ENCODE measurements around the gene TUBGCP2.

The TUBGCP2 gene

DNA sequence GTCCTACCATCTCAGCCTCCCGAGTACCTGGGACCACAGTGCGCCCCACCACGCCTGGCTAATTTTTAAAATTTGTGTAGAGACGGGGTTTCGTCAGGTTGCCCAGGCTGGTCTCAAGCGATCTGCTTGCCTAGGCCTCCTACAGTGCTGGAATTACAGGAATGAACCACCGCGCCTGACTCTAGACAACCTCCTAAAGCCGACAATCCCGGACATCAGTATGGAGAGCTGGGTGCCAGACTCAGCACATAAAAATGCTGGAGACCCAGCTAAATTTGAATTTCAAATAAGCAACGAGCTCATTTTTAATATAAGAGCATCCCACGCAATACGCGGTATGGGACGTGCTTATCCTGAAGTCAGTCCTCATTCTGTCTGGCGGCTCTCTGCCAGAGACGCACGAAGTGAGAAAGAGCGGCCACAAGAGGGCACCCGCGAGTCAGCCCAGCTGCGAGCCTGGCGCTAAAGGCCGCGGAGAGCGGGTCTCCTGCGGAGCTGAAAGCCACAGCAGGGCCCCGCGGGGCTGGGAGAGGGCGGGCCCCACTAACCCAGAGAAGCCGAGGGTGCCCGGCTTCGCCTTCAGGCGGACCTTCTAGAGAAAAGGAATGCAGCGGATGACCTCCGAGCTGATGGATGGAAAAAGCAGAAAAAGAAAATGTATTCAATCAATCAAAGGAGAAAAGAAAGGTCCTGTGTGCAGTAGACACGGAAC lies 21.0 kb upstream of the TUBGCP2 start:
- ChIA-PET CTCF (interaction anchor here (0.7 to 1.6 kb wide), 12 partner anchors 9 to 168 kb away, joined by 3 to 7 read pairs (median 4); no protein-coding TSS in a partner anchor), POLR2A (interaction anchor here (1.2 to 2.1 kb wide), 3 partner anchors 22 to 65 kb away, joined by 3 to 6 read pairs (median 3); partner anchors contain the start of genes ECHS1 and MTG1)
- peak; percentile 92 for DNase-seq (ENCODE audit: extremely low spot score)
- TF ChIP-seq CTBP1 (IDR thresholded peaks at IDR 0.05; ENCODE audit: borderline replicate concordance) (peak; percentile 17; the same call in 1 of the 2 replicates), BHLHE40 (IDR thresholded peaks at IDR 0.05; ENCODE audit: borderline replicate concordance) (no peak), ARNT (IDR thresholded peaks at IDR 0.05) (no peak; the same call in 1 of the 2 replicates), FOXK2 (IDR thresholded peaks at IDR 0.05) (no peak), SP1 (IDR thresholded peaks at IDR 0.05) (no peak), SUZ12 (IDR thresholded peaks at IDR 0.05) (no peak), NFRKB (IDR thresholded peaks at IDR 0.05) (no peak), ZNF384 (IDR thresholded peaks at IDR 0.05) (no peak), ELF4 (IDR thresholded peaks at IDR 0.05) (no peak), FOXM1 (IDR thresholded peaks at IDR 0.05; ENCODE audit: borderline replicate concordance) (peak; percentile 45; the same call in 1 of the 2 replicates), FOXA1 (IDR thresholded peaks at IDR 0.05) (no peak), L3MBTL2 (conservative IDR thresholded peaks at IDR 0.05) (no peak), TARDBP (IDR thresholded peaks at IDR 0.05) (no peak)

DNA sequence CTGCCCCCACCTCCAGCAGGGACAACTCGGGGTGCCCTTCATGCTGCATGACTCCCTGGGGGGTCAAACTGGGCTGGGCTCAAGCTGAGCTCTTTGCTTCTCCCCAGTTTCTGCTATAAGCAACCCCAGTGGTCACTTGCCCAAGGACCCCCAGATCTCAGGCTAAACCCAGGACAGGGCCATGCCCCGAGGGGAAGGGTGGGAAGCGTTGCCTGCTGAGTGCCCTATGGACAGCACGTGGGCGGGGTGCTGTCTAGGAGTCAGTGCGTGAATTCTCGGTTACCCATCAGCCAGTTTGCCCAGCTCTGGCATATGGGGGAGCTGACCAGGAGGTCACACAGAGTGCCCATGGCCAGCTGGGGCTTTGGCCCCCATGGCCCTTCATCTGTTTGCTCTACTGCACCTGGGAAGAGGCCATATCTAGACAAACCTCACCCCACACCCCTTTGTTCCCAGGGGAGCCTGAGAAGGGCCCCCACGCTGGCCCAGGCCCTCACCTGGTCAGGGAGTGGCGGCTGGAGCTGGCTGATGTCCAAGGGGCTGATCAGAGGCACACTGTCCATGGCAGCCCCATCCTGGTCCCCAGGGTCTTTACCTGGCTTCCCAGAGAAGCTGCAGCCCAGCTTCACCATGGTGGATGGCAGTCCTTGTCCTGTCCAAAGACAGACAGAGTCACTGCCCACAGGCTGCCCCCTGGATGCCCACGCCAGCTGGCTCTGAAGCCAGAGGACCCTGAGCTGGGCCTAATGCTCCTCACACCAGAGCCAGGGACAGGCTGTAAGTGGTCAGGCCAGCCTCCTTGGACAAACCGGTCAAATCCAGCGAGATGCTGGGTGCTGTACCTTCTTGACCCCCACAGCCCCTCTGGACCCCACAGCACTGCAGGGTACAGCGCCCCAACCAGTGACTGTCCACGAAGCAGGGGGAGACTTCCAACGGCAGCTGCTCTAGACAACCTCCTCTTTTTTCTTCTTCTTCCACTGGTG lies 20.0 kb upstream of the TUBGCP2 start:
- CTCF ChIA-PET: interaction anchor here (0.6 to 1.8 kb wide), 14 partner anchors 8 to 192 kb away, joined by 3 to 7 read pairs (median 3); no protein-coding TSS in a partner anchor
- no peak for DNase-seq (ENCODE audit: extremely low spot score)
- POLR2A ChIA-PET: interaction anchor here (0.8 to 2.1 kb wide), 6 partner anchors 21 to 66 kb away, joined by 3 to 6 read pairs (median 4); partner anchors contain the start of genes ECHS1, FUOM and MTG1
- no peak for TF ChIP-seq CTBP1 (IDR thresholded peaks at IDR 0.05; ENCODE audit: borderline replicate concordance)
- TF ChIP-seq, protein P1, sequence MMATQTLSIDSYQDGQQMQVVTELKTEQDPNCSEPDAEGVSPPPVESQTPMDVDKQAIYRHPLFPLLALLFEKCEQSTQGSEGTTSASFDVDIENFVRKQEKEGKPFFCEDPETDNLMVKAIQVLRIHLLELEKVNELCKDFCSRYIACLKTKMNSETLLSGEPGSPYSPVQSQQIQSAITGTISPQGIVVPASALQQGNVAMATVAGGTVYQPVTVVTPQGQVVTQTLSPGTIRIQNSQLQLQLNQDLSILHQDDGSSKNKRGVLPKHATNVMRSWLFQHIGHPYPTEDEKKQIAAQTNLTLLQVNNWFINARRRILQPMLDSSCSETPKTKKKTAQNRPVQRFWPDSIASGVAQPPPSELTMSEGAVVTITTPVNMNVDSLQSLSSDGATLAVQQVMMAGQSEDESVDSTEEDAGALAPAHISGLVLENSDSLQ (IDR thresholded peaks at IDR 0.05): no peak
- no peak for TF ChIP-seq ARNT (IDR thresholded peaks at IDR 0.05)
- no peak for TF ChIP-seq HDGF (IDR thresholded peaks at IDR 0.05; ENCODE audit: borderline replicate concordance)
- TF ChIP-seq ZNF384 (IDR thresholded peaks at IDR 0.05): no peak
- no peak for TF ChIP-seq SP1 (IDR thresholded peaks at IDR 0.05)
- TF ChIP-seq BHLHE40 (IDR thresholded peaks at IDR 0.05; ENCODE audit: borderline replicate concordance): no peak
- TF ChIP-seq LEF1 (IDR thresholded peaks at IDR 0.05; ENCODE audit: borderline replicate concordance): no peak
- no peak for TF ChIP-seq FOXK2 (IDR thresholded peaks at IDR 0.05)
- no peak for TF ChIP-seq TARDBP (IDR thresholded peaks at IDR 0.05)
- TF ChIP-seq FOXM1 (IDR thresholded peaks at IDR 0.05; ENCODE audit: borderline replicate concordance): no peak
- TF ChIP-seq L3MBTL2 (conservative IDR thresholded peaks at IDR 0.05): no peak
- no peak for TF ChIP-seq ELF4 (IDR thresholded peaks at IDR 0.05)
- no peak for TF ChIP-seq NFRKB (IDR thresholded peaks at IDR 0.05)
- no peak for TF ChIP-seq SUZ12 (IDR thresholded peaks at IDR 0.05)
- no peak for TF ChIP-seq FOXA1 (IDR thresholded peaks at IDR 0.05)

DNA sequence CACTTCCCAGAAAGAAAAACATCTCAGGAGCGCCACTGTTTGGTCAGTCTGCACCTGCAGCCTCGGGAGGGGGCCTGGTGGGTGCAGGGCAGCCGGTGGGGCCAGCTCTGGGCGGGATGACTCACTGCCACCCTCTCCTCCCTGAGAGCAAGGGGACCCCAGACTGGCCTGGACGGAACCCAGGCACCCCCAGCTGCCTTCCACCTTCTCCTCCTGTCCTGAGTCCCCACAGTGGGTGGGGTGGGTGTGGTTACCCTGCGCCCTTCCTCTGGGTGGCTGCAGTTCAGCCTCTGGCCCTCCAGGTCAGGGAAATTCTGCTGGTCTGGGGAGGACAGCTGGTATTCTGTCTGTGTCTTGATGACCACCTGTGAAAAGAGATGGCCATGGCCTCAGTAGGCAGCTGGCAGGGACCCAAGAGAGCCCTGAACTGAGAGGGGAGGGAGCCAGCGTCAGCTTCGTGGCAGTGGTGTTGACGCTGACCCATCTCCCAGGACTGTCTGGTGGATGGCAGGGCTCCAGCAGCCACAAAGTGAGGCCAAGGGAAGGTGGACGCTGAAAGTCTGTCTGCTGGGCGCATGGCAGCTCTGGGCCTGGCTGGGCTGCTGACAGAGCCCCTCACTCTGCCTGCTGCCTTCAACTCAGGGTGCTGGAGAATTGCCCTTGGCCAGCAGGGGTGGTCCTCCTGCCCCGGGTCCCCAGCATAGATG lies 19.1 kb upstream of the TUBGCP2 start:
- DNase-seq (ENCODE audit: extremely low spot score): no peak
- ChIA-PET CTCF (interaction anchor here (1.2 to 1.8 kb wide), 3 partner anchors 9 to 193 kb away, joined by 3 to 7 read pairs (median 3); no protein-coding TSS in a partner anchor), POLR2A (interaction anchor here (0.8 to 2.1 kb wide), 5 partner anchors 25 to 50 kb away, joined by 3 to 6 read pairs (median 5); partner anchors contain the start of genes ECHS1 and FUOM)
- TF ChIP-seq ARNT (IDR thresholded peaks at IDR 0.05): no peak
- TF ChIP-seq SP1 (IDR thresholded peaks at IDR 0.05): no peak
- TF ChIP-seq, protein P1 (IDR thresholded peaks at IDR 0.05): no peak
- TF ChIP-seq L3MBTL2 (conservative IDR thresholded peaks at IDR 0.05): no peak
- TF ChIP-seq LEF1 (IDR thresholded peaks at IDR 0.05; ENCODE audit: borderline replicate concordance): no peak

DNA sequence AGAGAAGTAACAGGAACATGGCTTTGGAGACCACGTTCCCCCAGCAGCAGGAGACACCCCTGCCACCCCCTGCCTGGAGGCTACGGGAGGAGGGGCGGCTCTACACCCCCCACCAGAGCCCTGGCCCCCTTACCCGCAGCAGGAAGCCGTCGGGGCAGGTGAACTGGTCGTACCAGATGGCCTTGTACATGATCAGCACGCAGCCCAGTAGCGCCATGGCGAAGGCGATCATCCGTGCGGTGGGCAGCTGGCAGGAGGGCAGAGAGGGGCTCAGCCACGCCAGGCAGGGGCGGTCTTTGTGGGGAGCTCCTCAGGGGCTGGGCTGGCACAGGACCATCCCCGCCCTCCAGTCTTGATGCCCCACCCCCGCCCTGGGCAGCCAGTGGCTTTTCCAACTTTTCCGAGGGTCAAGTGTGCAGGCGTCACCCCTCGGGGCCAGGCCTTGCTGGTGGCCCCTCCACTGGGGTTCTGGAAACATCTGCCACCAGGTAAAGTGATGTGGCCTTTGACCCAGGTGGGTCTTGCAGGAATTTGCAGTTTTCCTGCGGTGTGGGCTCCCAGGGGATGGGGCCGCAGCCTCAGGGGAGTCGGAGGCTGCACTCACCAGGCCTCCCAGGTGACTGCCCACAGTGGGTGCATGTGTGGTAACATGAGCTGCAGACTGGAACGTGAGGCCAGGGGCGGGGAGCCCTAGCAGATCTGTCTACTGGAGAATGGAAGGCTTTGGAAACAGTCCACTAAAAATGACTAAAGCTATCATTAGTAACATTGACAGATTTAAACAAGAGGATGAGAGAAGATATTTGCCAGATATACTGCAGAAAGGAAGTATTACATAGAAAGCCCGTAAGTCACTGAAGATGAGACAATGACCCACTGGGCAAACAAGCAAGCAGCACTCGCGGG lies 18.3 kb upstream of the TUBGCP2 start:
- ChIA-PET CTCF (interaction anchor here (1.8 kb wide), 1 partner anchor 9 kb away, joined by 7 read pairs; no protein-coding TSS in a partner anchor), POLR2A (interaction anchor here (1.0 to 1.4 kb wide), 3 partner anchors 31 to 51 kb away, joined by 3 to 5 read pairs (median 5); partner anchors contain the start of genes ECHS1 and FUOM)
- no peak for DNase-seq (ENCODE audit: extremely low spot score)
- TF ChIP-seq ZNF384 (IDR thresholded peaks at IDR 0.05) (no peak), SP1 (IDR thresholded peaks at IDR 0.05) (no peak), L3MBTL2 (conservative IDR thresholded peaks at IDR 0.05) (no peak), NFRKB (IDR thresholded peaks at IDR 0.05) (no peak), FOXA1 (IDR thresholded peaks at IDR 0.05) (no peak), ELF4 (IDR thresholded peaks at IDR 0.05) (no peak), SUZ12 (IDR thresholded peaks at IDR 0.05) (no peak)

DNA sequence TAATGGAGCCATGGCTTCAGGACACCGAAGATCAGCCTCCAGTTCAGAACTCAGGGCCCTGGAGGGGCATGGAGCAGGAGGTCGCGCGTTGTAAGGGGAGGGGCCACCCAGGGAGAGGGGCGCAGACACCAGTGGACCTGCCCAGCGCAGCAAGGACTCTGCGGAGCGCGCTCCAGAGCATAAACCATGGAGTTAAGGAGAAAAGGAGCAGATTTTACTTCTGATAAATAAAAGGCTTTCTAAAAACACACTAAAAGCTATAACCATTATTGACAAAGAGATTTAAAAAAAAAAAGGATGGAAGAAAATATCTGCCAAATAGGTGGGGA lies 17.5 kb upstream of the TUBGCP2 start:
- CTCF ChIA-PET: no interaction called here
- no peak for TF ChIP-seq SP1 (IDR thresholded peaks at IDR 0.05)
- TF ChIP-seq FOXK2 (IDR thresholded peaks at IDR 0.05): no peak
- TF ChIP-seq, protein P1 (IDR thresholded peaks at IDR 0.05): no peak
- no peak for TF ChIP-seq ZNF384 (IDR thresholded peaks at IDR 0.05)
- no peak for TF ChIP-seq L3MBTL2 (conservative IDR thresholded peaks at IDR 0.05)
- TF ChIP-seq HDGF (IDR thresholded peaks at IDR 0.05; ENCODE audit: borderline replicate concordance): no peak
- no peak for TF ChIP-seq CTBP1 (IDR thresholded peaks at IDR 0.05; ENCODE audit: borderline replicate concordance)
- no peak for TF ChIP-seq LEF1 (IDR thresholded peaks at IDR 0.05; ENCODE audit: borderline replicate concordance)
- no peak for TF ChIP-seq SUZ12 (IDR thresholded peaks at IDR 0.05)
- no peak for TF ChIP-seq ARNT (IDR thresholded peaks at IDR 0.05)
- no peak for TF ChIP-seq NFRKB (IDR thresholded peaks at IDR 0.05)
- TF ChIP-seq FOXA1 (IDR thresholded peaks at IDR 0.05): no peak
- no peak for TF ChIP-seq FOXM1 (IDR thresholded peaks at IDR 0.05; ENCODE audit: borderline replicate concordance)
- TF ChIP-seq ELF4 (IDR thresholded peaks at IDR 0.05): no peak
- TF ChIP-seq BHLHE40 (IDR thresholded peaks at IDR 0.05; ENCODE audit: borderline replicate concordance): no peak

More for the DNA sequence above, 17.5 kb upstream of the TUBGCP2 start:
- no peak for DNase-seq (ENCODE audit: extremely low spot score)
- POLR2A ChIA-PET: no interaction called here
